IMR-90 (cell line): ENCODE results near the gene LRRC52. TPM values are rescaled to one million over a fixed set of nuclear protein-coding genes. Genes with fewer than 3 reads are reported as not detected.

Experiments used
- ATAC-seq: fragments of 200-7000 bp; cut with Tn5 transposase; 2 replicates; pipeline ENCODE4 v1.9.1; 2020; ENCODE audit warnings: low read depth, mild to moderate bottlenecking, moderate library complexity
- BruUV-seq: library from RNA; stranded (reverse); fragments of 400-500 nt; replicated peaks from 2 replicates; lab custom pipeline; 2021; lab: Mats Ljungman, UMichigan
- CTCF ChIA-PET: fragments of 300-600 bp; formaldehyde crosslinking; extraction: SDS; loops from one replicate; lab custom pipeline; 2021; ENCODE audit warnings: antibody characterized with exemption; lab: Yijun Ruan, JAX
- POLR2A ChIA-PET: fragments of 300-600 bp; sonication (Branson Sonifier 250); formaldehyde crosslinking; loops from one replicate; lab custom pipeline; 2022; ENCODE audit warnings: antibody characterized with exemption; ENCODE audit not compliant: unreplicated experiment; lab: Charles Lee
- DNase-seq: peaks from one replicate; pipeline ENCODE4 v3.0.0; 2013
- H2AFZ ChIP-seq: replicated peaks from 2 replicates; pipeline ENCODE3; 2013; ENCODE audit warnings: low read length, mild to moderate bottlenecking; ENCODE audit not compliant: poor library complexity
- H2AK5ac ChIP-seq: 2 replicates; pipeline ENCODE4 v1.6.1; 2013; ENCODE audit warnings: low read depth, low read length, inconsistent platforms
- H2AK9ac ChIP-seq: replicated peaks from 2 replicates; pipeline ENCODE3; 2013; ENCODE audit warnings: mild to moderate bottlenecking, low read depth, low read length, moderate library complexity; ENCODE audit not compliant: poor library complexity
- H2BK120ac ChIP-seq: 2 replicates; pipeline ENCODE4 v1.6.1; 2013; ENCODE audit warnings: low read depth, low read length, inconsistent platforms
- H2BK15ac ChIP-seq: 3 replicates; pipeline ENCODE4 v1.6.1; 2013; ENCODE audit warnings: low read depth, low read length, inconsistent platforms
- H2BK20ac ChIP-seq: 2 replicates; pipeline ENCODE4 v1.6.1; 2013; ENCODE audit warnings: low read depth, mild to moderate bottlenecking, inconsistent platforms, low read length, moderate library complexity
- H2BK5ac ChIP-seq: 2 replicates; pipeline ENCODE4 v1.6.1; 2013; ENCODE audit warnings: mild to moderate bottlenecking, low read depth, low read length, inconsistent platforms; ENCODE audit not compliant: poor library complexity, severe bottlenecking
- H3K14ac ChIP-seq: replicated peaks from 2 replicates; pipeline ENCODE4 v1.6.1; 2013; ENCODE audit warnings: low read depth, low read length, inconsistent platforms
- H3K18ac ChIP-seq: 2 replicates; pipeline ENCODE4 v1.6.1; 2013; ENCODE audit warnings: low read depth, low read length, control low read depth
- H3K23ac ChIP-seq: 2 replicates; pipeline ENCODE4 v1.6.1; 2013; ENCODE audit warnings: low read depth, low read length, inconsistent platforms
- H3K27ac ChIP-seq: 2 replicates; pipeline ENCODE4 v1.5.1; 2013; ENCODE audit warnings: mild to moderate bottlenecking, control low read depth, low read length; ENCODE audit not compliant: insufficient read depth
- H3K27me3 ChIP-seq: 2 replicates; pipeline ENCODE4 v1.6.1; 2013; ENCODE audit warnings: low read length; ENCODE audit not compliant: control insufficient read depth, insufficient read depth
- H3K36me3 ChIP-seq: 2 replicates; pipeline ENCODE4 v1.6.1; 2013; ENCODE audit warnings: low read length, mixed read lengths; ENCODE audit not compliant: control insufficient read depth, insufficient read depth
- H3K4ac ChIP-seq: 2 replicates; pipeline ENCODE4 v1.6.1; 2013; ENCODE audit warnings: low read depth, low read length, inconsistent platforms
- H3K4me1 ChIP-seq: 2 replicates; pipeline ENCODE4 v1.6.1; 2013; ENCODE audit warnings: low read length, mixed read lengths; ENCODE audit not compliant: control insufficient read depth, insufficient read depth
- H3K4me2 ChIP-seq: 2 replicates; pipeline ENCODE4 v1.6.1; 2013; ENCODE audit warnings: low read depth, mild to moderate bottlenecking, control low read depth, low read length, moderate library complexity
- H3K4me3 ChIP-seq: 2 replicates; pipeline ENCODE4 v1.5.1; 2013; ENCODE audit warnings: low read depth, mild to moderate bottlenecking, control low read depth, low read length, moderate library complexity; ENCODE audit not compliant: insufficient read depth
- H3K56ac ChIP-seq: 2 replicates; pipeline ENCODE4 v1.6.1; 2013; ENCODE audit warnings: low read length, inconsistent platforms; ENCODE audit not compliant: insufficient read depth; ENCODE audit errors: extremely low read depth
- H3K79me1 ChIP-seq, 2 experiments: 2 replicates each; pipeline ENCODE4 v1.6.1; 2013; ENCODE audit warnings: low read length in 2 of 2, inconsistent platforms in 1 of 2, low read depth in 1 of 2
- H3K9ac ChIP-seq: 2 replicates; pipeline ENCODE4 v1.6.1; 2013; ENCODE audit warnings: low read depth, low read length, control low read depth
- H3K9me1 ChIP-seq: 2 replicates; pipeline ENCODE4 v1.6.1; 2013; ENCODE audit warnings: low read length, inconsistent platforms; ENCODE audit not compliant: insufficient read depth
- H3K9me3 ChIP-seq: 2 replicates; pipeline ENCODE4 v1.6.1; 2013; ENCODE audit warnings: low read length; ENCODE audit not compliant: control insufficient read depth, insufficient read depth
- H4K20me1 ChIP-seq: 2 replicates; pipeline ENCODE4 v1.6.1; 2013; ENCODE audit warnings: low read length, inconsistent platforms; ENCODE audit not compliant: insufficient read depth
- H4K5ac ChIP-seq: 2 replicates; pipeline ENCODE4 v1.6.1; 2013; ENCODE audit warnings: mild to moderate bottlenecking, low read depth, low read length, control low read depth
- H4K8ac ChIP-seq, 2 experiments: 2 replicates each; pipeline ENCODE4 v1.6.1; 2013; ENCODE audit warnings: low read depth in 2 of 2, low read length in 2 of 2, control low read depth in 1 of 2, inconsistent platforms in 1 of 2
- H4K91ac ChIP-seq: 2 replicates; pipeline ENCODE4 v1.6.1; 2013; ENCODE audit warnings: low read depth, low read length, inconsistent platforms; ENCODE audit not compliant: insufficient read depth
- BHLHE40 ChIP-seq: fragments of 150-350 bp; IDR thresholded peaks from 2 replicates; pipeline ENCODE4 v1.6.1; 2016; ENCODE audit warnings: mild to moderate bottlenecking, low read depth, low read length
- CEBPB ChIP-seq: IDR thresholded peaks from 2 replicates; pipeline ENCODE4 v1.6.1; 2012; ENCODE audit warnings: low read depth, low read length, improper control_type of control experiment
- CHD1 ChIP-seq: IDR thresholded peaks from 2 replicates; pipeline ENCODE4 v1.6.1; 2012; ENCODE audit warnings: low read depth, low read length, improper control_type of control experiment
- CTCF ChIP-seq: conservative IDR thresholded peaks from 2 replicates; pipeline ENCODE4 v1.5.1; 2012; ENCODE audit warnings: mild to moderate bottlenecking, low read depth, low read length, improper control_type of control experiment
- ELK1 ChIP-seq: fragments of 150-350 bp; IDR thresholded peaks from 2 replicates; pipeline ENCODE4 v1.6.1; 2016; ENCODE audit warnings: low read depth, mild to moderate bottlenecking, low read length, moderate library complexity, borderline replicate concordance
- FOS ChIP-seq: fragments of 150-350 bp; IDR thresholded peaks from 2 replicates; pipeline ENCODE4 v1.6.1; 2016; ENCODE audit warnings: low read depth, low read length
- MAFK ChIP-seq: IDR thresholded peaks from 2 replicates; pipeline ENCODE4 v1.6.1; 2012; ENCODE audit warnings: low read depth, low read length, improper control_type of control experiment
- MAZ ChIP-seq: IDR thresholded peaks from 2 replicates; pipeline ENCODE4 v1.6.1; 2012; ENCODE audit warnings: low read depth, mild to moderate bottlenecking, low read length, improper control_type of control experiment, moderate library complexity, borderline replicate concordance
- MXI1 ChIP-seq: IDR thresholded peaks from 2 replicates; pipeline ENCODE4 v1.6.1; 2012; ENCODE audit warnings: low read depth, mild to moderate bottlenecking, low read length, moderate library complexity, borderline replicate concordance
- NFE2L2 ChIP-seq: fragments of 150-350 bp; IDR thresholded peaks from 2 replicates; pipeline ENCODE4 v1.6.1; 2016; ENCODE audit warnings: low read depth, mild to moderate bottlenecking, low read length
- POLR2A ChIP-seq: IDR thresholded peaks from 2 replicates; pipeline ENCODE4 v1.6.1; 2012; ENCODE audit warnings: mild to moderate bottlenecking, low read depth, low read length
- RAD21 ChIP-seq: IDR thresholded peaks from 2 replicates; pipeline ENCODE4 v1.6.1; 2012; ENCODE audit warnings: low read length, improper control_type of control experiment
- RCOR1 ChIP-seq: IDR thresholded peaks from 2 replicates; pipeline ENCODE4 v1.6.1; 2012; ENCODE audit warnings: mild to moderate bottlenecking, low read length, improper control_type of control experiment; ENCODE audit not compliant: insufficient replicate concordance
- RFX5 ChIP-seq: IDR thresholded peaks from 2 replicates; pipeline ENCODE4 v1.8.0; 2012; ENCODE audit warnings: low read depth, mild to moderate bottlenecking, low read length, moderate library complexity
- SMC3 ChIP-seq: fragments of 150-350 bp; IDR thresholded peaks from 2 replicates; pipeline ENCODE4 v1.6.1; 2016; ENCODE audit warnings: low read depth, mild to moderate bottlenecking, antibody characterized with exemption, low read length, moderate library complexity
- USF2 ChIP-seq: fragments of 150-350 bp; IDR thresholded peaks from 2 replicates; pipeline ENCODE4 v1.6.1; 2017; ENCODE audit warnings: mild to moderate bottlenecking, antibody characterized with exemption, low read length, low read depth
- dilution Hi-C: fragments of 300-500 bp; cut with HindIII; formaldehyde crosslinking; loops from one replicate; pipeline ENCODE4 v1.14.3; 2018; ENCODE audit warnings: low sequenced_read_pairs; ENCODE audit not compliant: unreplicated experiment
- in situ Hi-C: fragments of 300-500 bp; cut with MboI; formaldehyde crosslinking; loops from 3 replicates; pipeline ENCODE4 v1.14.3; 2019; ENCODE audit warnings: low sequenced_read_pairs, inconsistent platforms, mixed read lengths
- intact Hi-C: fragments of 100-400 bp; cut with micrococcal nuclease; formaldehyde crosslinking; loops from 2 replicates; pipeline ENCODE4 v1.10.0; 2022
- polyA plus RNA-seq, 3 experiments: library from polyadenylated mRNA; depleted of rRNA; stranded (reverse); fragments of >200 nt; gene quantifications; 2 replicates each; pipeline ENCODE4 v1.2.3, GENCODE V29; 2012; ENCODE audit warnings: low replicate concordance in 1 of 3
- total RNA-seq: library from RNA; depleted of rRNA; stranded (reverse); fragments of >200 nt; gene quantifications from 2 replicates; pipeline ENCODE4 v1.2.3, GENCODE V29; 2012

LRRC52 gene
- total and polyA plus RNA-seq, 2 of the 4 experiments (the other 2 are of a cell fraction): not detected

- no peak overlapping the region for H3K23ac ChIP-seq
- ATAC-seq: no peak
- CTCF ChIA-PET: interaction anchor here (0.7 kb wide), 1 partner anchor 27 kb away, joined by 3 read pairs; no protein-coding TSS in a partner anchor
These were observed 1.2 kb downstream of the LRRC52 start for GRCh38 chr1:165544996-165545395.

More at GRCh38 chr1:165544996-165545395, 1.2 kb downstream of the LRRC52 start:
- dilution Hi-C loops: no loop called here
- Histone ChIP-seq H3K4me3 (no peak overlapping the region), H3K9me3 (no peaks in the 10 kb centered on the region), H2BK20ac (no peak overlapping the region), H2BK15ac (no peak overlapping the region), H3K79me1 (no peaks in the 10 kb centered on the region), H4K8ac (no peak overlapping the region), H4K91ac (no peak overlapping the region), H3K36me3 (no peaks in the 10 kb centered on the region), H2AFZ (no peak overlapping the region), H3K9ac (no peak overlapping the region), H2BK120ac (no peak overlapping the region), H4K5ac (no peak overlapping the region), H4K20me1 (no peaks in the 10 kb centered on the region), H3K56ac (no peak overlapping the region), H3K27ac (no peak overlapping the region), H3K4ac (no peak overlapping the region), H2AK9ac (no peak overlapping the region), H3K14ac (no peak overlapping the region), H3K27me3 (peaks cover 4% of the 10 kb centered on the region), H3K18ac (no peak overlapping the region), H2BK5ac (no peak overlapping the region), H3K4me2 (no peak overlapping the region), H3K9me1 (no peaks in the 10 kb centered on the region), H3K4me1 (no peaks in the 10 kb centered on the region), H2AK5ac (no peak overlapping the region)
- no peak for DNase-seq
- POLR2A ChIA-PET: no interaction called here
- intact Hi-C loops: no loop called here
- no peak for TF ChIP-seq POLR2A
- TF ChIP-seq CTCF: no peak
- TF ChIP-seq USF2: no peak
- TF ChIP-seq RCOR1: no peak
- TF ChIP-seq MXI1: no peak
- TF ChIP-seq BHLHE40: no peak
- TF ChIP-seq RAD21: no peak
- no peak for TF ChIP-seq MAFK
- no peak for TF ChIP-seq FOS
- TF ChIP-seq NFE2L2: no peak
- TF ChIP-seq CEBPB: no peak
- no peak for TF ChIP-seq MAZ
- TF ChIP-seq CHD1: no peak
- no peak for TF ChIP-seq RFX5
- no peak for TF ChIP-seq SMC3
- no peak for TF ChIP-seq ELK1
- in situ Hi-C loops: no loop called here
- no TSS peak for BruUV-seq
